HG03135 (cell line): ENCODE measurements around the gene NR2C1.

Experiments used
- ATAC-seq: cut with Tn5 transposase; IDR thresholded peaks from one replicate; pipeline ENCODE4 v1.9.1; 2021; ENCODE audit warnings: mild to moderate bottlenecking, moderate library complexity; ENCODE audit not compliant: unreplicated experiment

The NR2C1 gene

GRCh38 chr12:94970560-94970959 is 102.9 kb downstream of the NR2C1 start:
- no peak for ATAC-seq
